RWPE1 (cell line): Measurements from ENCODE around the gene ENO4.
A peak's percentile ranks its signal among the peaks of the same experiment; 100 is the strongest.

ENCODE experiments used
- CTCF ChIA-PET: fragments of 350-600 bp; sonication (Branson Sonifier 250); formaldehyde crosslinking; extraction: SDS; loops from one replicate; lab custom pipeline; 2021; lab: Yijun Ruan, JAX
- POLR2A ChIA-PET: fragments of 400-600 bp; formaldehyde crosslinking; extraction: SDS; loops from one replicate; lab custom pipeline; 2020; ENCODE audit warnings: antibody characterized with exemption; ENCODE audit not compliant: low non-redundant PET; lab: Yijun Ruan, JAX
- DNase-seq: peaks from one replicate; pipeline ENCODE4 v3.0.0; 2012; ENCODE audit warnings: low spot score
- H3K27ac ChIP-seq: fragments of 450-650 bp; 2 replicates; pipeline ENCODE4 v1.5.1; 2017
- CTCF ChIP-seq: fragments of 450-650 bp; conservative IDR thresholded peaks from 2 replicates; pipeline ENCODE4 v1.5.1; 2017; ENCODE audit warnings: low read depth, mild to moderate bottlenecking

The ENO4 gene

GRCh38 chr10:116803451-116804249 is 45.6 kb upstream of the ENO4 start:
- no peak for TF ChIP-seq CTCF
- POLR2A ChIA-PET: no interaction called here
- no peak for DNase-seq
- H3K27ac ChIP-seq: no peak overlapping the region
- CTCF ChIA-PET: interaction anchor here (0.7 to 1.8 kb wide), 3 partner anchors 80 to 371 kb away, joined by 3 to 5 read pairs (median 4); no protein-coding TSS in a partner anchor

GRCh38 chr10:116808706-116809105 is 40.6 kb upstream of the ENO4 start:
- H3K27ac ChIP-seq: no peak overlapping the region
- CTCF ChIA-PET: interaction anchor here (0.5 to 2.7 kb wide), 3 partner anchors 8 to 126 kb away, joined by 3 to 11 read pairs (median 3); no protein-coding TSS in a partner anchor
- TF ChIP-seq CTCF: no peak
- POLR2A ChIA-PET: no interaction called here
- no peak for DNase-seq

GRCh38 chr10:116809483-116810119 is 39.7 kb upstream of the ENO4 start:
- CTCF ChIA-PET: interaction anchor here (0.5 to 2.7 kb wide), 7 partner anchors 8 to 377 kb away, joined by 3 to 11 read pairs (median 3); no protein-coding TSS in a partner anchor
- DNase-seq: peak; percentile 30
- POLR2A ChIA-PET: no interaction called here
- H3K27ac ChIP-seq: no peak overlapping the region
- TF ChIP-seq CTCF: peak; percentile 54

GRCh38 chr10:116810120-116810500 is 39.2 kb upstream of the ENO4 start:
- CTCF ChIA-PET: interaction anchor here (0.6 to 2.7 kb wide), 3 partner anchors 14 to 377 kb away, joined by 3 to 11 read pairs (median 3); no protein-coding TSS in a partner anchor
- POLR2A ChIA-PET: no interaction called here

GRCh38 chr10:116810895-116811294 is 38.4 kb upstream of the ENO4 start:
- ChIA-PET POLR2A (no interaction called here), CTCF (no interaction called here)
- no peak overlapping the region for H3K27ac ChIP-seq
- no peak for DNase-seq
- no peak for TF ChIP-seq CTCF

More at GRCh38 chr10:116810120-116810500, 39.2 kb upstream of the ENO4 start:
- no peak for TF ChIP-seq CTCF
- no peak overlapping the region for H3K27ac ChIP-seq
- DNase-seq: no peak

GRCh38 chr10:116811691-116812090 is 37.6 kb upstream of the ENO4 start:
- no peak overlapping the region for H3K27ac ChIP-seq
- DNase-seq: no peak
- ChIA-PET CTCF (no interaction called here), POLR2A (no interaction called here)
- TF ChIP-seq CTCF: no peak
